ENCODE data around the gene PPP1R3F.
"Not testable (repeated sequence)": the region's sequence is repeated elsewhere in the genome, so short reads cannot be mapped to it uniquely, and the experiment has no call there.

The PPP1R3F gene

DNA sequence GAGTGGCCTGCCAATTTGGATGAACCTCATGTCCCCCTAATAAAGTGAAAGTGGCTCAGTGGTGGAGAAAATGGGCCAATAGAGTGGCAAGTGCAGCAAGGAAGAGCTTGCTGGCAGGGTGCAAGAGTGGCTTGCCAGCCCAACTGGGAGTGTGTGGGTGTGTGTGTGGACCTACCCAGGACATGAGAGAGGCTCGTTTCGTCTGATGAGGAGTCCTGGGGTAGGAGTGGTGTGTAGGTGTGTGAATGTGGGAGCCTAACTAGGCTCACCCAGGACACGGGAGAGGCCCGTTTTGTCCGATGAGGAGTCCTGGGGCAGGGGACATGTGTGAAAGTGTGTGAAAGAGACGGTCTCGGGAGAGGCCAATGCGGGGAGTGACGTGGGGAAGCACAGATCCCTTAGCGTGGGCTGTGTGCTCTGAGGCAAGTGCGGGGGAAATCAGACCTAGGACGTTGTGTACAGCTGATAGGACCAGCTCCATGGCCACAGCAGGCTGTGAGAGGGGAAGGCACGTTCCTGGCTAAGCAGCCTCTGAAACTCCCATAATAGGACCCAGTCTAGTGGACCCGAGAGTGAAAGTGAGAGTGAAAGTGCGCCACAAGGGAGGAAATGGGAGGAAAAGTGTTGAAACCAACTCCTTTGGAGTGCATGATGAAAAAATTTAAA lies 39.1 kb downstream of the PPP1R3F start:
- DNase-seq = peak in 3 of 51 donors; percentile 2 to 30 (median 8)

DNA sequence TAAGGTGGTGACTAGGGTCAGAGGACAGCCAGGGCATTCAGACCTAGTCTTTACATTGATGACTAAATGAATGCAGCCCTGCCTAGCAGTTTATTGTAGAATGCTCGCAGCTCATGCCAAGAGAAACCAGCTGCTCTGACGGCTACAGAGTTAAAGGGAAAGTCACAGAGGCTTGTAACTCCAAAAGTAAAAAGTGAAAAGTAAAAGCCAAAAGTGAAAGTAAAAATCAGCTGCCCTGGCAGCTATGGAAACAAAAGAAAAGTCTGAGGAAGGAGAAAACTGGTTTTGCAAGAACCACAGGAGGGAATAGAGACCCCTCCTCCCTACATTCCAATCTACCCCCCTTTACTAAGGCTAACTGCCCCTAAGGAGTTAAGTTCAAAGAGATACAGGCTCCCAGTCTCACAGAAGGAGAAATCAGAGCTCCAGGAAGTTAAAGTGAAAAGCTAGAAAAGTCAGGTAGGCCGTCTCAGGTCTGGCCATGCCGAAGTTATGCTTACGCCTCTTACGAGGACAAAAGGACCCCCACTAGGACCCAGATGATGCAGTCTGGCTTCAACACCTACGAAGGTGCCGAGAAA lies 39.9 kb downstream of the PPP1R3F start:
- no peak for DNase-seq

DNA sequence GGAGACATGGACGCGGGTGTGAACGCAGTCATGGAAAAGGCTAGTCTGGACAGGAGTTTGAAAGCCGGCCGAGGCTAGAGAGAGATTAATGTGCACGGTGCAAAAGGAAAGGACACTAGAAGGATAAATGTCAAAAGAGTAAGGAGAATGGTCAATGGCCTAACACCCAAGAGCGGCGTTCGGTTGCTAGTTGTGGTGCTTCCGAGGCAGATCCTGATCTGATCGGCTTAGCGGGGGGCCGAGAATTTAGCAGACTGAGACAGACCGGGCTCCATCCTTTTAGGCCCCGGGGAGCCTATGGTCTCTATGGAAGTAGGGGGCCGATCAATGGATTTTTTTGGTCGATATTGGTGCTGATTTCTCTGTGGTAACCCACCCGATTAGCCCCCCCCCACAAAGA lies 40.8 kb downstream of the PPP1R3F start:
- no peak for DNase-seq

DNA sequence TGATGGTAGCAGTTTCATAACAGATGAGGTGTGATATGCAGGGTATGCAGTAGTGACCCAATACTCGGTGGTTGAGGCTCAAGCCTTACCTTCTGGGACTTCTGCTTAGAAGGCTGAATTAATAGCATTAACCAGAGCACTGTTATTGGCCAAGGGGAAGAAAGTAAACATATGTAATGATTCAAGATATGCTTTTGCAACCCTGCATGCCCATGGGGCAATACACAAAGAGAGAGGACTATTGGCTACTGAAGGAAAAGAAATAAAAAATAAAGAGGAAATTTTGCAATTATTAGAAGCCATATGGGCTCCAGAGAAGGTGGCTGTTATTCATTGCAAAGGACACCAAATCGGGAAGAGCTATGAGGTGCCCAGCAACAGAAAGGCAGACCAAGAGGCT lies 42.6 kb downstream of the PPP1R3F start:
- DNase-seq = no peak

DNA sequence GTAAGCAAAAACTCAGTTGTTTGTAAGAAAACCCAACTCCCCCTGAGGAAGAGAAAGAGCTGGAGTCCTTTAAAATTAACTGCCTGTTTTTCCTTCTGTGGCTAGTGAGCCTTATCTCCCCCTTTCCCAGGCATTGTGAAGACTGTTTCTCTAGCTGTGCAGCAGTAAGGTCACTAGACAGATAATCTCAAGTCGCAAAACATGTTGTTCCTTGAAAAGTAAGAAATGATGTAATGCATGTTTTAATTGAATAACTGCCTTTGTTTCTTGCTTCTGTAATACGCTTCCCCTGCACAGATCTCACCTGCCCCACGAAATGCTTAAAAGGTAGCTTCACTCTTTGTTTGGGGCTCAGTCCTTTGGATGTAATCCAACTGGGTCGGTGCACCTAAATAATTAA lies 46.5 kb downstream of the PPP1R3F start:
- no peak for DNase-seq

DNA sequence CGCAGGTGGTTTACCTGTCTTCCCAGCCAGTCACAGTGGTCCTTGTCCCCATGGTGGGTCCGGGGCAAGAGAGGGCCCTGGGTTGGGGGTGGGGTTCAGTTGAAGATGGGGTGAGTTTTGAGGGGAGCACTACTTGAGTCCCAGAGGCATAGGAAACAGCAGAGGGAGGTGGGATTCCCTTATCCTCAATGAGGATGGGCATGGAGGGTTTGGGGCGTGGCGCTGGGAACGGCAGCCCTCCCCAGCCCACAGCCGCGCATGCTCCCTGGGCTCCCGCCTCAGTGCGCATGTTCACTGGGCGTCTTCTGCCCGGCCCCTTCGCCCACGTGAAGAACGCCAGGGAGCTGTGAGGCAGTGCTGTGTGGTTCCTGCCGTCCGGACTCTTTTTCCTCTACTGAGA lies 52.1 kb downstream of the PPP1R3F start, which contains the start of gene GAGE12J:
Gene GAGE12J, plus strand, starts transcription at position 301 of the 400 bp plus-strand sequence. CDS start 1,157 bp downstream, outside the sequence.
- not testable (repeated sequence) for DNase-seq

DNA sequence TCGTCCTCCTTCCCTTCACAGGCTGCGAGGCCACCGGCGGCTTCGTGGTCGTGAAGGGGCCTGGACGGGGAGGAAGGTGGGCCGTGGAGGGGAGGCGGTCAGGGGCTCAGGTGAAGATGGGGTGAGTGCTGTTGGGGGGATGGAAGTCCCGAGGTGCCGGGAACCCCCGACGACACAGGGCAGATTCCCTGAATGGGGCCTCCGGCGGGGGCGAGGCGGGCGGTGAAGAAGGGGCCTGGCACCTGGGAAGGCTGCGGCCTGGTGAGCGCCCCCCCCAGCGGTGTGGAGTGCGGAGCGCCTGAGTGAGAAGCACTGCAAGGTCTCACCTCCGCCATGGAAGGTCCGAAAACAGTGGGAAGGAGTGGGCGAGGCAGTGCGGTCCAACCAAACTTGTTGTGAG lies 52.7 kb downstream of the PPP1R3F start:
- not testable (repeated sequence) for DNase-seq

DNA sequence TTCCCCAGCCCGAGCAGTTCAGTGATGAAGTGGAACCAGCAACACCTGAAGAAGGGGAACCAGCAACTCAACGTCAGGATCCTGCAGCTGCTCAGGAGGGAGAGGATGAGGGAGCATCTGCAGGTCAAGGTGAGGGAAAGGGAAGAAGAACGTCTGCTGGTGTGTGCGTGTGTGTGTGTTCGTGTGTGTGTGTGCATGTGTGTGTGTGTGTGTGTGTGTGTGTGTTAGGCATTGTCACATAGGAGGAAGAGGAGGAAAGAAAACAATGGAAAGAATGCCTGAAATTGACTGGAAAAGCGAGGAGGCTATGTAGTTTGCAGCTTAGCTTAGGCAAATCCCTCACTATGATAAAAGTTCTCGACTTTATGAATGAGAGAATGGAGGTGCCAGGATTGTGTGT lies 54.1 kb downstream of the PPP1R3F start:
- DNase-seq = not testable (repeated sequence)

DNA sequence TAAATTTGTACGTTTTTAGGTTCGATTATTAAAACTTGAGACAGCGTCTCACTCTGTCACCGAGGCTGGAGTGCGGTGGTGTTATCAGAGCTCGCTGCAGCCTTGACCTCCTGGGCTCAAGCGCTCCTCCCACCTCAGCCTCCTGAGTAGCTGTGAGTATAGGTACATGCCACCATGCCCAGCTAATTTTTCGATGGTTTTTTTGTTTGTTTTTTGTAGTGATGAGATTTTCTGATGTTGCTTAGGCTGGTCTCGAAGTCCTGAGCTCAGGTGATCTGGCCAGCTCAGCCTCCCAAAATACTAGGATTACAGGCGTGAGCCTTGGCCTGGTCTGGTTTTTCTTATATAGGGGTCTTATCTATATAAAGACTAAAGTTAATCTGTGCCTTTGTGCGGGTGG lies 60.8 kb downstream of the PPP1R3F start:
- DNase-seq = not testable (repeated sequence)

DNA sequence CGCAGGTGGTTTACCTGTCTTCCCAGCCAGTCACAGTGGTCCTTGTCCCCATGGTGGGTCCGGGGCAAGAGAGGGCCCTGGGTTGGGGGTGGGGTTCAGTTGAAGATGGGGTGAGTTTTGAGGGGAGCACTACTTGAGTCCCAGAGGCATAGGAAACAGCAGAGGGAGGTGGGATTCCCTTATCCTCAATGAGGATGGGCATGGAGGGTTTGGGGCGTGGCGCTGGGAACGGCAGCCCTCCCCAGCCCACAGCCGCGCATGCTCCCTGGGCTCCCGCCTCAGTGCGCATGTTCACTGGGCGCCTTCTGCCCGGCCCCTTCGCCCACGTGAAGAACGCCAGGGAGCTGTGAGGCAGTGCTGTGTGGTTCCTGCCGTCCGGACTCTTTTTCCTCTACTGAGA lies 61.7 kb downstream of the PPP1R3F start, which contains the start of gene GAGE13:
Gene GAGE13, plus strand, starts transcription at position 301 of the 400 bp plus-strand sequence. CDS start 1,156 bp downstream, outside the sequence.
- DNase-seq = not testable (repeated sequence)

DNA sequence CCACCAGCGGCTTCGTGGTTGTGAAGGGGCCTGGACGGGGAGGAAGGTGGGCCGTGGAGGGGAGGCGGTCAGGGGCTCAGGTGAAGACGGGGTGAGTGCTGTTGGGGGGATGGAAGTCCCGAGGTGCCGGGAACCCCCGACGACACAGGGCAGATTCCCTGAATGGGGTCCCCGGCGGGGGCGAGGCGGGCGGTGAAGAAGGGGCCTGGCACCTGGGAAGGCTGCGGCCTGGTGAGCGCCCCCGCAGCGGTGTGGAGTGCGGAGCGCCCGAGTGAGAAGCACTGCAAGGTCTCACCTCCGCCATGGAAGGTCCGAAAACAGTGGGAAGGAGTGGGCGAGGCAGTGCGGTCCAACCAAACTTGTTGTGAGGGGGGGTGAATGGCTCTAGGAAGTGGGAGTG lies 62.2 kb downstream of the PPP1R3F start:
- not testable (repeated sequence) for DNase-seq
